Measurements from ENCODE around the gene PMPCA. TPM values are rescaled to one million over a fixed set of nuclear protein-coding genes. Genes with fewer than 3 reads are reported as not detected.

Gene PMPCA
- total RNA-seq, 4 donors from 2014 or later = 14.8 to 33.3 (median 29.8) TPM

DNA sequence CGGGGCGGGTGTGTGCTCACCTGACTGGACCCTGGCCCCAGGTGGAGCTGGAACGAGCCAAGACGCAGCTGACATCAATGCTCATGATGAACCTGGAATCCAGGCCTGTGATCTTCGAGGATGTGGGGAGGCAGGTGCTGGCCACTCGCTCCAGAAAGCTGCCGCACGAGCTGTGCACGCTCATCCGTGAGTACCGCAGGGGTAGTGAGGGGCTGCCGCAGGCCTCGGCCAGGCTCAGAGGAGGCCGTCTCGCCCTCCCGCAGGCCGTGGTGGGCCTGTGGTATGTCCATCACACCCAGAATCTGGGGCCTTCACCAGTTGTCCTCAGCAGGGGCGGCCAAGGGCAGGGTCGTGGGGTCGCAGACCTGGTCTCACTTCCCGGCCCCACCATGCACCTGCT lies 11.3 kb downstream of the PMPCA start:
- TF ChIP-seq, protein P1, sequence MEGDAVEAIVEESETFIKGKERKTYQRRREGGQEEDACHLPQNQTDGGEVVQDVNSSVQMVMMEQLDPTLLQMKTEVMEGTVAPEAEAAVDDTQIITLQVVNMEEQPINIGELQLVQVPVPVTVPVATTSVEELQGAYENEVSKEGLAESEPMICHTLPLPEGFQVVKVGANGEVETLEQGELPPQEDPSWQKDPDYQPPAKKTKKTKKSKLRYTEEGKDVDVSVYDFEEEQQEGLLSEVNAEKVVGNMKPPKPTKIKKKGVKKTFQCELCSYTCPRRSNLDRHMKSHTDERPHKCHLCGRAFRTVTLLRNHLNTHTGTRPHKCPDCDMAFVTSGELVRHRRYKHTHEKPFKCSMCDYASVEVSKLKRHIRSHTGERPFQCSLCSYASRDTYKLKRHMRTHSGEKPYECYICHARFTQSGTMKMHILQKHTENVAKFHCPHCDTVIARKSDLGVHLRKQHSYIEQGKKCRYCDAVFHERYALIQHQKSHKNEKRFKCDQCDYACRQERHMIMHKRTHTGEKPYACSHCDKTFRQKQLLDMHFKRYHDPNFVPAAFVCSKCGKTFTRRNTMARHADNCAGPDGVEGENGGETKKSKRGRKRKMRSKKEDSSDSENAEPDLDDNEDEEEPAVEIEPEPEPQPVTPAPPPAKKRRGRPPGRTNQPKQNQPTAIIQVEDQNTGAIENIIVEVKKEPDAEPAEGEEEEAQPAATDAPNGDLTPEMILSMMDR (IDR thresholded peaks at IDR 0.05; ENCODE audit: low read depth) = no peak

DNA sequence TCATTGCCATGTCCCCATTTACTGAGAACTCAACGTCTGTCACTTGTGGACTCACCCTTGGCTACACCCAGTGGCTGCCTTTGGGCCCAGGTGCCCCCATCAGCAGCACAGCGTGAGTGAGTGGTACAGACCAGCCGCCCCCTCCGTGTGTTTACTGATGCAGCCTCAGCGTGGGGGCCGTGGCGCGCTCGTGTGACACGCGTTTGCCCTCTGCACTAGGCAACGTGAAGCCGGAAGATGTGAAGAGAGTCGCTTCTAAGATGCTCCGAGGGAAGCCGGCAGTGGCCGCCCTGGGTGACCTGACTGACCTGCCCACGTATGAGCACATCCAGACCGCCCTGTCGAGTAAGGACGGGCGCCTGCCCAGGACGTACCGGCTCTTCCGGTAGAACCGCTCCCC lies 12.4 kb downstream of the PMPCA start:
- TF ChIP-seq, protein P1 (IDR thresholded peaks at IDR 0.05; ENCODE audit: low read depth) = no peak

DNA sequence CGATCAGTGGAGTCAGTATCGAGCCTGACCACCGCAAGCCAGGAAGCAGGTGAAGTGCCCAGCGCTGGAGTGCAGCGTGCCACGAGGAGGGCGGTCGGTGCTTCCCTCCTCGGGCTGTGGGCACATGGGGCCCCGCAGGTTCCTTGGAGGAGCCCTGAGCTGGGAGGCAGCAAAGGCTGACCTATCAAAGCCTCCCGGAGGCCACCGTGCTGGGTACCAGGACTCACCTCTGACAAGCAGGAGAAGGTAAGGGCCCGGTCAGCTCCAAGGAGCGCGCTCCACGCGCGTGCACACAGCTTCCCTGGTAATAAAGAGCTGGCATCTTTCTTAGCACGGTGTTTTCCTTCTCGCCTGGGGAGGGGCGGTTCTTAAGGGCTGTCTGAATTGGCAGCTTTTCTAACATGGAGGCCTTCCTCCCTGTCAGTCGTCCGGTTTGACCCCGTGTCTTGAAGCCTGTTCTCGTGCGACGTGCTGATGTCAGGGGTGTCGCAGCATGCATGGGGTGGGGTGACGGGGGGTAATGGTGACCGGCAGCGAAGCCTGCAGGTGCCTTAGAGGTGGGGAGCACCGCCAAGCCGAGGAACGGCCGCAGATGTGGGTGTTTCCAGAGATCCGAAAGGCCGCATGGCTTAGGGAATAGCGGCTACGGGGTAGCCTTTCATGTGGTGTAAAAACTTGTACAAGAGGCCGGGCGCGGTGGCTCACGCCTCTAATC lies 13.1 kb downstream of the PMPCA start:
- TF ChIP-seq, protein P1 (IDR thresholded peaks at IDR 0.05; ENCODE audit: low read depth) = no peak

DNA sequence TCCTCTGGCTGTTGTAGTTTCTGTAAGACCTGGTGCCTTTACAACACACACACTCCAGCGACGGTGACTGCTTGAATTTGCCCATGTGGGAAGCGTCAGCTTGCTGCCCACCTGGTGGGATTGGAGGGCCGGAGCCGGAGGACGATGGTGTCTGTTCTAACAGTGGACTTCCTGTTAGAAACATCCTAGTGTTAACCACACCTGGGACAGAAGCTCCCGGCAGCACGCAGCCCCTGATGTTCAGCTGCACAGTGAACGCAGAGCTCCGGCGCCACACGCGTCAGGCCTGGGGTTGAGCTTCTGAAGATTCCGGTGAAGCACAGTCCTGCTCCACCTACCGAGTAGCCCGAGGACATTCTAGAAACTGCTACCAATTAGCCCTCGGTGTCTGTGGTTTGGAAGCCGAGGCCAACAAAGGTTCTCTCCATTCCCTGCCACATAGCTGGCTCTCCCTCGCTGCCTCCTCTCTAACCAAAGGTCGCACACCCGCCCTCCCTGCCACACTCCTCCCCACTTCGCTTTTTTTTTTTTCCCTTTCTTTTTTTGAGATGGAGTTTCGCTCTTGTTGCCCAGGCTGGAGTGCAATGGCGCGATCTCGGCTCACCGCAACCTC lies 14.4 kb downstream of the PMPCA start:
- TF ChIP-seq, protein P1 (IDR thresholded peaks at IDR 0.05; ENCODE audit: low read depth) = no peak

DNA sequence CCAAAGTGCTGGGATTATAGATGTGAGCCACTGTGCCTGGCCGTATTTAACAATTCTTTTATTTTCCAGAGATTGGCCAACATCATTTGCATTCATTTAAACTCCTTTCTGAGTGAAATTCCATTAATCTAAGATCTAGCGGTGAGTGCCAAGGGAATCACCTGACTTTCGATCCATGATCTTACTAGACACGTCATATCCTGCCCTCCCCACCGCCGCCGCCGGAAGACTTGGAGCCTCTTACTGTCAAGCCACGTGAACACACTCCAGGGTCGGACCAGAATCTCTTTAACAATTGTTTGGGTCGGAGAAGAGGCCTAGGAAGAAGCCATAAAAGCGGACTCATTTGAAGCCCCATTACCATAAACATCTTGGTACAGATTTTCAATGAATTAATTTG lies 16.3 kb downstream of the PMPCA start:
- TF ChIP-seq, protein P1 (IDR thresholded peaks at IDR 0.05; ENCODE audit: low read depth) = no peak

DNA sequence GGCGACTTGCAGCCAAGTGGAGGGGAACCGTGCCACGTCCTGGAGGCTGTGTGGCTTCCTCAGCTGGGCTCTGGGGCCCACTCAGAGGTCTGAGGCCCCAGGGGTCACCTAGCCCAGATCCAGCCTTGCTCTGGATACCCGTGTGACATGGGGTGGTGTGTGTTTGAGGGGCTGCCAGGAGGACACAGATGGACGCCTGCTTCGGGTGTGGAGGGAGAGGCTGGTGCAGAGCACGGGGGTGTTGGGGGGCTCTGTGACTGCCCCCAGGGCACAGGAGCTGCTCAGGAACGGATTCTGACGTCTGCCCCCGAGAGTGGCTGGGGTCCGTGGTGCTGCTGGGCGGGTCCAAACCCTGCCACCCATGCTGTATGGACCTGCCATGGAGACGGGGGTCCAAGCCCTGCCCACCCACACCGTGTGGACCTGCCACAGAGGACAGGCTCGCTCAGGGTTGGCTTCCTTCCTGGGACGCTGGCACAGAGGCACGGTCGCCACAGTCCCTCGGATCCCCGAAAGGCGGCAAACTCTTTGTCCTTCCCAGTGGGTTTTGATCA lies 18.7 kb downstream of the PMPCA start:
- TF ChIP-seq, protein P1 (IDR thresholded peaks at IDR 0.05; ENCODE audit: low read depth) = no peak

DNA sequence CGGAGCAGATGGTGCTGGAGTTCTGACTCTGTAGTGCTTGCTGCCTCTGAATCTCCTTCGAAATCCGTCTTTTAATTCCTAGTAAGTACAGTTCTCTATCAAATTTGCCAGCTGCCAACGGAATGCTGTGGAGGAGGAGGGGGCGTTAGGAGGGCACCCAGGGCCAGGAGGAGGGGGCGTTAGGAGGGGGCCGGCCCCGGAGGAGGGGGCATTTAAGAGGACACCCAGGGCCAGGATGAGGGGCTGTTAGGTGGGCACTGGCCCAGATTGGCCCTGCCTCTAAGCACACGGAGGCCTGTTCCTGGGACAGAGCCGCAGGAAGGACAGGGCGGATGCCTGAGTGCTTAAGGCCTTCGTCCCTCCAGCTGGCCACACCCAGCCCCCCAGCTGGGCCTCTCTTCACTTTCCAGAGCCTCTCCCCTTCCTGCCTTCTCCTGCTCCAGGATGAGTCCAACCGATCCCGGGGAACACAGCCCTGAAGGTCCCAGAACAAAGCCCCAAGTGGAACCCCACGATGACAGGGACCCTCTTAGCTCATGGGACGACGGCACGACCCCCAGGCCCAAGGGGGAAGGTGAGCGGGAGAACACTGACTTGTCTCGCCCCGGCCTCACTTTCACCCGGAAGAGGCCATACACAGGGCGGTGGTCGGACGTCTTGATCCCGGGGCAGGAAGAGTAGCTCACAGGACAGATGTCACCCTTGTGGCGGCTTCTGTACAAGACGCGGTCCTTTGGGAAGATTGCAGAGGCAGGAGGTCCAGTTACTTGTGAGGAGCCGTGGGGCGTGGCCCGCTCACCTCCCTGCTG lies 19.4 kb downstream of the PMPCA start:
- TF ChIP-seq, protein P1 (IDR thresholded peaks at IDR 0.05; ENCODE audit: low read depth) = no peak

All from subcutaneous adipose tissue (tissue), 4 donors.